GM12878 (cell line): ENCODE measurements around the gene RPS6KA4. TPM values are rescaled to one million over a fixed set of nuclear protein-coding genes. Genes with fewer than 3 reads are reported as not detected.

ENCODE experiments used
- ATAC-seq: fragments of 200-7000 bp; cut with Tn5 transposase; 3 replicates; pipeline ENCODE4 v1.9.1; 2020; ENCODE audit warnings: mild to moderate bottlenecking, moderate library complexity
- BruUV-seq: library from RNA; stranded (reverse); fragments of 400-500 nt; replicated peaks from 2 replicates; lab custom pipeline; 2021; lab: Mats Ljungman, UMichigan
- CTCF ChIA-PET: fragments of 300-600 bp; sonication (Branson Sonifier 250); formaldehyde crosslinking; extraction: SDS; loops from one replicate; lab custom pipeline; 2021; ENCODE audit warnings: inconsistent platforms; lab: Yijun Ruan, JAX
- POLR2A ChIA-PET: fragments of 350-600 bp; formaldehyde crosslinking; extraction: SDS; loops from one replicate; lab custom pipeline; 2021; ENCODE audit warnings: inconsistent platforms; lab: Charles Lee
- RAD21 ChIA-PET: fragments of 300-600 bp; sonication (Branson Sonifier 250); formaldehyde crosslinking; loops from one replicate; lab custom pipeline; 2023; ENCODE audit warnings: antibody characterized with exemption; ENCODE audit not compliant: unreplicated experiment; lab: Charles Lee
- SMC1A ChIA-PET: fragments of 300-600 bp; sonication (Branson Sonifier 250); formaldehyde crosslinking; loops from one replicate; lab custom pipeline; 2023; ENCODE audit not compliant: unreplicated experiment, uncharacterized antibody; lab: Charles Lee
- DNase-seq: peaks from one replicate; pipeline ENCODE4 v3.0.0-alpha.2; 2011; ENCODE audit warnings: low read depth, low spot score
- FAIRE-seq: peaks from 3 replicates; lab custom pipeline; 2011; peaks lifted over from hg19 to GRCh38; lab: Jason Lieb, UNC
- H2AFZ ChIP-seq: 2 replicates; pipeline ENCODE4 v1.6.0; 2011; ENCODE audit warnings: low read depth, low read length, control low read depth; ENCODE audit not compliant: control insufficient read depth
- H3K27ac ChIP-seq: 2 replicates; pipeline ENCODE4 v1.5.1; 2011; ENCODE audit warnings: control low read depth; ENCODE audit not compliant: control insufficient read depth, insufficient read depth
- H3K27me3 ChIP-seq, 2 experiments: replicated peaks in 1 of 2; 2 replicates each; pipeline versions ENCODE4 v1.6.0 to v1.6.1; 2011; ENCODE audit warnings: low read length in 1 of 2; ENCODE audit not compliant: control insufficient read depth in 2 of 2, insufficient read depth in 2 of 2
- H3K36me3 ChIP-seq, 2 experiments: 2 replicates each; pipeline ENCODE4 v1.5.1; 2011; ENCODE audit warnings: low read length in 1 of 2; ENCODE audit not compliant: control insufficient read depth in 2 of 2, insufficient read depth in 2 of 2
- H3K4me1 ChIP-seq: 2 replicates; pipeline ENCODE4 v1.6.1; 2011; ENCODE audit warnings: mild to moderate bottlenecking, low read length, moderate library complexity, mixed read lengths; ENCODE audit not compliant: control insufficient read depth, insufficient read depth
- H3K4me2 ChIP-seq: 2 replicates; pipeline ENCODE4 v1.6.0; 2011; ENCODE audit warnings: control low read depth; ENCODE audit not compliant: control insufficient read depth, insufficient read depth
- H3K4me3 ChIP-seq: fragments of 200-600 bp; sonication (generic); 2 replicates; pipeline ENCODE4 v1.5.1; 2016
- H3K79me2 ChIP-seq: 2 replicates; pipeline ENCODE4 v1.6.0; 2011; ENCODE audit warnings: low read length; ENCODE audit not compliant: control insufficient read depth, insufficient read depth
- H3K9ac ChIP-seq: 2 replicates; pipeline ENCODE4 v1.8.0; 2011; ENCODE audit warnings: low read length, control low read depth, mixed read lengths; ENCODE audit not compliant: control insufficient read depth, insufficient read depth
- H3K9me3 ChIP-seq: replicated peaks from 3 replicates; pipeline ENCODE4 v1.5.1; 2011; ENCODE audit warnings: mild to moderate bottlenecking, low read length; ENCODE audit not compliant: control insufficient read depth, insufficient read depth
- H4K20me1 ChIP-seq: 2 replicates; pipeline ENCODE4 v1.6.0; 2011; ENCODE audit not compliant: control insufficient read depth, insufficient read depth
- BHLHE40 ChIP-seq, 2 experiments: fragments of 450-650 bp in 1 of 2; IDR thresholded peaks; 2 replicates each; pipeline ENCODE4 v1.6.1; 2011 to 2017; ENCODE audit warnings: low read depth in 2 of 2, borderline replicate concordance in 1 of 2, improper control_type of control experiment in 1 of 2, low read length in 1 of 2, mild to moderate bottlenecking in 1 of 2
- HDGF ChIP-seq: fragments of 450-650 bp; IDR thresholded peaks from 2 replicates; pipeline ENCODE4 v1.6.1; 2016; ENCODE audit warnings: antibody characterized with exemption
- IKZF1 ChIP-seq: fragments of 450-650 bp; conservative IDR thresholded peaks from 2 replicates; pipeline ENCODE4 v1.6.1; 2017; ENCODE audit warnings: antibody characterized with exemption, mild to moderate bottlenecking
- POLR2A ChIP-seq: IDR thresholded peaks from 2 replicates; pipeline ENCODE4 v1.6.1; 2011; ENCODE audit warnings: low read depth, mild to moderate bottlenecking, low read length
- WGBS: methylation state at CpG from one replicate; pipeline ENCODE4 v1.1.6; 2016; ENCODE audit warnings: low lambda C conversion rate; ENCODE audit not compliant: insufficient replicate concordance, insufficient coverage; ENCODE audit errors: missing lambda C conversion rate; 5-methylcytosine and 5-hydroxymethylcytosine counted together
- in situ Hi-C: fragments of 300-500 bp; cut with MboI; formaldehyde crosslinking; loops from 9 replicates; pipeline ENCODE4 v1.14.3; 2018; ENCODE audit warnings: mixed read lengths
- intact Hi-C: fragments of 100-400 bp; cut with micrococcal nuclease; formaldehyde crosslinking; loops from one replicate; pipeline ENCODE4 v1.14.2; 2022; ENCODE audit not compliant: unreplicated experiment
- polyA plus RNA-seq, 11 experiments: library from polyadenylated mRNA; depleted of rRNA in 4 of 11; unstranded in 6 of 11; stranded (reverse) in 5 of 11; fragments of >200 nt; fragmentation: Nextera tagmentation in 4 of 11; fragmentation: Illumina TruSeq in 1 of 11; extraction: Ambion mirVana in 4 of 11; extraction: Trizol in 1 of 11; gene quantifications; 1 replicate in 1 of 11; 2 replicates in 10 of 11; pipeline versions ENCODE4 v1.2.1 to v1.2.3, GENCODE V29; 2011 to 2016; ENCODE audit warnings: inconsistent platforms in 2 of 11, missing spikeins in 2 of 11, low read depth in 1 of 11
- total RNA-seq, 4 experiments: library from RNA; depleted of rRNA in 3 of 4; stranded (reverse); fragments of >200 nt in 3 of 4; fragmentation: Illumina TruSeq in 1 of 4; extraction: Trizol in 1 of 4; gene quantifications; 2 replicates each; pipeline versions ENCODE4 v1.2.1 to v1.2.3, GENCODE V29; 2013 to 2021

RPS6KA4 gene
- total and polyA plus RNA-seq, 10 of the 15 experiments (the other 5 are each of a cell fraction or from before 2014, with no cell fraction given): 0.34 to 32.6 (median 11.3) TPM

GRCh38 chr11:64341851-64342791 is 16.8 kb upstream of the RPS6KA4 start (continued):
- peak in 1 of 2 experiments; percentile 43; a peak in 2 of 4 replicates for TF ChIP-seq BHLHE40 (IDR thresholded peaks at IDR 0.05; ENCODE audit: borderline replicate concordance in 1 of 2, low read depth in 2 of 2, low read length in 1 of 2)
- TF ChIP-seq POLR2A: peak; percentile 47; the same call in 1 of the 2 replicates

GRCh38 chr11:64342869-64343745 is 15.9 kb upstream of the RPS6KA4 start:
- CTCF ChIA-PET: interaction anchor here (0.6 to 14.7 kb wide), 8 partner anchors 12 to 107 kb away, joined by 3 to 228 read pairs (median 4); partner anchors contain the start of genes ESRRA, PRDX5 and TRMT112
- POLR2A ChIA-PET: interaction anchor here (0.6 to 2.3 kb wide), 7 partner anchors 12 to 436 kb away, joined by 3 to 17 read pairs (median 3); partner anchors contain the start of genes PRDX5, SF1 and TRMT112
- Histone ChIP-seq H3K4me1 (peaks cover 24% of the 10 kb centered on the region), H3K79me2 (peaks cover 24% of the 10 kb centered on the region), H3K9me3 (no peaks in the 10 kb centered on the region), H2AFZ (no peak overlapping the region), H3K4me2 (no peak overlapping the region), H3K27me3 (no peaks in the 10 kb centered on the region), H3K27ac (no peak overlapping the region), H3K9ac (no peak overlapping the region), H3K4me3 (no peak overlapping the region), H3K36me3 (peaks cover 8 to 13% of the 10 kb centered on the region in 2 experiments; a peak in 3 of 4 replicates), H4K20me1 (no peaks in the 10 kb centered on the region; the same call in 1 of the 2 replicates)
- 96% methylated on average over 17 of the region's 29 CpGs for WGBS
- DNase-seq: no peak
- intact Hi-C loops (no loop called here), in situ Hi-C loops (no loop called here)
- FAIRE-seq: no peak
- no TSS peak for BruUV-seq
- peak; percentile 5 for ATAC-seq
- SMC1A ChIA-PET: interaction anchor here (0.6 to 3.9 kb wide), 6 partner anchors 10 to 38 kb away, joined by 3 to 28 read pairs (median 3); partner anchors contain the start of genes PRDX5 and TRMT112
- RAD21 ChIA-PET: interaction anchor here (0.9 to 3.9 kb wide), 5 partner anchors 11 to 71 kb away, joined by 3 to 53 read pairs (median 6); partner anchors contain the start of genes PRDX5 and TRMT112
- TF ChIP-seq IKZF1 (no peak), HDGF (0 out of 2 replicates have a peak, but pooled peaks have one; percentile 11)
